Measurements from ENCODE around the gene GAB1.

Gene GAB1

GRCh38 chr4:143393195-143393594 is 56.5 kb downstream of the GAB1 start:
- WGBS (ENCODE audit: extremely low coverage, insufficient coverage, insufficient read length), result no CpG with 5 or more reads among the region's 1 CpG
- no peak overlapping the region for H3K23ac ChIP-seq (ENCODE audit: low read length)

GRCh38 chr4:143394739-143395453 is 58.2 kb downstream of the GAB1 start:
- H4K91ac ChIP-seq (ENCODE audit: low read depth, low read length), result no peak overlapping the region
- H3K4me2 ChIP-seq (ENCODE audit: low read length), result no peak overlapping the region
- H2BK12ac ChIP-seq (ENCODE audit: low read length), result no peak overlapping the region
- no peak overlapping the region for H2AFZ ChIP-seq (ENCODE audit: insufficient read depth, low read length, poor library complexity)
- no peaks in the 10 kb centered on the region for H3K36me3 ChIP-seq (ENCODE audit: control insufficient read depth in 1 of 2, insufficient read depth in 2 of 2, low read length in 2 of 2)
- H3K4ac ChIP-seq (ENCODE audit: low read depth, low read length), result no peak overlapping the region
- H3K79me2 ChIP-seq (ENCODE audit: control insufficient read depth, insufficient read depth, low read length, poor library complexity), result peaks cover 2% of the 10 kb centered on the region
- no peak overlapping the region for H2AK5ac ChIP-seq (ENCODE audit: low read length)
- H3K23ac ChIP-seq (ENCODE audit: low read length), result no peak overlapping the region
- H2BK120ac ChIP-seq (ENCODE audit: insufficient read depth, low read length, poor library complexity), result no peak overlapping the region
- no peaks in the 10 kb centered on the region for H3K27me3 ChIP-seq (ENCODE audit: insufficient read depth, low read length)
- no peak overlapping the region for H4K12ac ChIP-seq (ENCODE audit: low read depth, low read length)
- no peak overlapping the region for H3K18ac ChIP-seq (ENCODE audit: low read length)
- no peak overlapping the region for H4K8ac ChIP-seq (ENCODE audit: low read depth, low read length)
- no peak overlapping the region for H3K14ac ChIP-seq (ENCODE audit: low read length)
- H3K9me3 ChIP-seq (ENCODE audit: insufficient read depth, low read depth, low read length), result no peaks in the 10 kb centered on the region
- H3K9ac ChIP-seq (ENCODE audit: low read length), result no peak overlapping the region
- no CpG with 5 or more reads among the region's 3 CpGs for WGBS (ENCODE audit: extremely low coverage, insufficient coverage, insufficient read length)
- peaks cover 0 to 2% of the 10 kb centered on the region in 2 experiments for H3K4me1 ChIP-seq (ENCODE audit: control insufficient read depth in 1 of 2, insufficient read depth in 2 of 2, low read length in 2 of 2)
- no peak overlapping the region for H3K27ac ChIP-seq (ENCODE audit: low read depth, low read length)
- no peak overlapping the region for H3K4me3 ChIP-seq (ENCODE audit: low read depth, low read length)
- no peak for DNase-seq
- no peaks in the 10 kb centered on the region for H3K79me1 ChIP-seq (ENCODE audit: low read length)
- H2BK5ac ChIP-seq (ENCODE audit: low read depth, low read length, poor library complexity), result no peak overlapping the region

More at GRCh38 chr4:143393195-143393594, 56.5 kb downstream of the GAB1 start:
- Histone ChIP-seq H3K4me3 (ENCODE audit: low read depth, low read length) (no peak overlapping the region), H3K9me3 (ENCODE audit: insufficient read depth, low read depth, low read length) (no peaks in the 10 kb centered on the region), H2BK12ac (ENCODE audit: low read length) (no peak overlapping the region), H3K18ac (ENCODE audit: low read length) (no peak overlapping the region), H3K27ac (ENCODE audit: low read depth, low read length) (no peak overlapping the region), H4K12ac (ENCODE audit: low read depth, low read length) (no peak overlapping the region), H3K14ac (ENCODE audit: low read length) (no peak overlapping the region), H3K9ac (ENCODE audit: low read length) (no peak overlapping the region), H3K79me2 (ENCODE audit: control insufficient read depth, insufficient read depth, low read length, poor library complexity) (peaks cover 2% of the 10 kb centered on the region), H4K8ac (ENCODE audit: low read depth, low read length) (no peak overlapping the region), H3K79me1 (ENCODE audit: low read length) (no peaks in the 10 kb centered on the region), H2AK5ac (ENCODE audit: low read length) (no peak overlapping the region), H4K91ac (ENCODE audit: low read depth, low read length) (no peak overlapping the region), H3K36me3 (ENCODE audit: control insufficient read depth in 1 of 2, insufficient read depth in 2 of 2, low read length in 2 of 2) (no peaks in the 10 kb centered on the region), H3K4ac (ENCODE audit: low read depth, low read length) (no peak overlapping the region), H3K4me2 (ENCODE audit: low read length) (no peak overlapping the region), H2BK5ac (ENCODE audit: low read depth, low read length, poor library complexity) (no peak overlapping the region), H2AFZ (ENCODE audit: insufficient read depth, low read length, poor library complexity) (no peak overlapping the region), H3K27me3 (ENCODE audit: insufficient read depth, low read length) (no peaks in the 10 kb centered on the region), H2BK120ac (ENCODE audit: insufficient read depth, low read length, poor library complexity) (no peak overlapping the region), H3K4me1 (ENCODE audit: control insufficient read depth in 1 of 2, insufficient read depth in 2 of 2, low read length in 2 of 2) (peaks cover 0 to 2% of the 10 kb centered on the region in 2 experiments)
- DNase-seq, result no peak

- H2BK12ac ChIP-seq (ENCODE audit: low read length), result no peak overlapping the region
- H3K9me3 ChIP-seq (ENCODE audit: insufficient read depth, low read depth, low read length), result no peaks in the 10 kb centered on the region
- H3K14ac ChIP-seq (ENCODE audit: low read length), result no peak overlapping the region
- no peak overlapping the region for H2BK5ac ChIP-seq (ENCODE audit: low read depth, low read length, poor library complexity)
- H3K79me1 ChIP-seq (ENCODE audit: low read length), result no peaks in the 10 kb centered on the region
- no peaks in the 10 kb centered on the region for H3K36me3 ChIP-seq (ENCODE audit: control insufficient read depth in 1 of 2, insufficient read depth in 2 of 2, low read length in 2 of 2)
- H2AK5ac ChIP-seq (ENCODE audit: low read length), result no peak overlapping the region
- no peak overlapping the region for H3K23ac ChIP-seq (ENCODE audit: low read length)
- H3K4ac ChIP-seq (ENCODE audit: low read depth, low read length), result no peak overlapping the region
- H3K27me3 ChIP-seq (ENCODE audit: insufficient read depth, low read length), result no peaks in the 10 kb centered on the region
- no peak overlapping the region for H4K91ac ChIP-seq (ENCODE audit: low read depth, low read length)
- peaks cover 2% of the 10 kb centered on the region for H3K79me2 ChIP-seq (ENCODE audit: control insufficient read depth, insufficient read depth, low read length, poor library complexity)
- H3K4me2 ChIP-seq (ENCODE audit: low read length), result no peak overlapping the region
- H4K8ac ChIP-seq (ENCODE audit: low read depth, low read length), result no peak overlapping the region
- no peaks in the 10 kb centered on the region for H3K4me1 ChIP-seq (ENCODE audit: control insufficient read depth in 1 of 2, insufficient read depth in 2 of 2, low read length in 2 of 2)
- no peak overlapping the region for H3K27ac ChIP-seq (ENCODE audit: low read depth, low read length)
- no peak overlapping the region for H2BK120ac ChIP-seq (ENCODE audit: insufficient read depth, low read length, poor library complexity)
- DNase-seq, result no peak
- WGBS (ENCODE audit: extremely low coverage, insufficient coverage, insufficient read length), result no CpG with 5 or more reads among the region's 1 CpG
- no peak overlapping the region for H3K4me3 ChIP-seq (ENCODE audit: low read depth, low read length)
- H3K18ac ChIP-seq (ENCODE audit: low read length), result no peak overlapping the region
- H2AFZ ChIP-seq (ENCODE audit: insufficient read depth, low read length, poor library complexity), result no peak overlapping the region
- H4K12ac ChIP-seq (ENCODE audit: low read depth, low read length), result no peak overlapping the region
- H3K9ac ChIP-seq (ENCODE audit: low read length), result no peak overlapping the region
Observed at GRCh38 chr4:143396695-143397094, 60.0 kb downstream of the GAB1 start.

GRCh38 chr4:143397335-143397734 is 60.7 kb downstream of the GAB1 start:
- Histone ChIP-seq H2BK12ac (ENCODE audit: low read length) (no peak overlapping the region), H3K9ac (ENCODE audit: low read length) (no peak overlapping the region), H3K27ac (ENCODE audit: low read depth, low read length) (no peak overlapping the region), H4K8ac (ENCODE audit: low read depth, low read length) (no peak overlapping the region), H3K4me2 (ENCODE audit: low read length) (no peak overlapping the region), H3K14ac (ENCODE audit: low read length) (no peak overlapping the region), H3K36me3 (ENCODE audit: control insufficient read depth in 1 of 2, insufficient read depth in 2 of 2, low read length in 2 of 2) (no peaks in the 10 kb centered on the region), H2AK5ac (ENCODE audit: low read length) (no peak overlapping the region), H3K4me1 (ENCODE audit: control insufficient read depth in 1 of 2, insufficient read depth in 2 of 2, low read length in 2 of 2) (no peaks in the 10 kb centered on the region), H3K27me3 (ENCODE audit: insufficient read depth, low read length) (no peaks in the 10 kb centered on the region), H3K4ac (ENCODE audit: low read depth, low read length) (no peak overlapping the region), H3K4me3 (ENCODE audit: low read depth, low read length) (no peak overlapping the region), H2BK5ac (ENCODE audit: low read depth, low read length, poor library complexity) (no peak overlapping the region), H3K79me2 (ENCODE audit: control insufficient read depth, insufficient read depth, low read length, poor library complexity) (peaks cover 2% of the 10 kb centered on the region), H3K9me3 (ENCODE audit: insufficient read depth, low read depth, low read length) (no peaks in the 10 kb centered on the region), H4K12ac (ENCODE audit: low read depth, low read length) (no peak overlapping the region), H3K23ac (ENCODE audit: low read length) (no peak overlapping the region), H2AFZ (ENCODE audit: insufficient read depth, low read length, poor library complexity) (no peak overlapping the region), H3K18ac (ENCODE audit: low read length) (no peak overlapping the region), H2BK120ac (ENCODE audit: insufficient read depth, low read length, poor library complexity) (no peak overlapping the region), H4K91ac (ENCODE audit: low read depth, low read length) (no peak overlapping the region), H3K79me1 (ENCODE audit: low read length) (no peaks in the 10 kb centered on the region)
- DNase-seq, result no peak
- no CpG with 5 or more reads among the region's 1 CpG for WGBS (ENCODE audit: extremely low coverage, insufficient coverage, insufficient read length)
